ENCODE measurements around the gene FAM124A.

GRCh38 chr13:51328488-51328887 lies 106.3 kb downstream of the FAM124A start:
- no peak for TF ChIP-seq EZH2 (IDR thresholded peaks at IDR 0.05; ENCODE audit: low read length, missing control alignments)
- TF ChIP-seq CTCF (conservative IDR thresholded peaks at IDR 0.05 in 1 of 2, IDR thresholded peaks at IDR 0.05 in 1 of 2; ENCODE audit: low read depth in 1 of 2, low read length in 2 of 2), result no peak

Data from fibroblast of lung (primary cell).